GM19324 (cell line): Measurements from ENCODE around the gene MLANA.
"Not testable (repeated sequence)": the region's sequence is repeated elsewhere in the genome, so short reads cannot be mapped to it uniquely, and the experiment has no call there.

Experiments used
- ATAC-seq: cut with Tn5 transposase; IDR thresholded peaks from one replicate; pipeline ENCODE4 v1.9.1; 2021; ENCODE audit warnings: mild to moderate bottlenecking, moderate library complexity; ENCODE audit not compliant: unreplicated experiment, low FRiP score

The MLANA gene

DNA sequence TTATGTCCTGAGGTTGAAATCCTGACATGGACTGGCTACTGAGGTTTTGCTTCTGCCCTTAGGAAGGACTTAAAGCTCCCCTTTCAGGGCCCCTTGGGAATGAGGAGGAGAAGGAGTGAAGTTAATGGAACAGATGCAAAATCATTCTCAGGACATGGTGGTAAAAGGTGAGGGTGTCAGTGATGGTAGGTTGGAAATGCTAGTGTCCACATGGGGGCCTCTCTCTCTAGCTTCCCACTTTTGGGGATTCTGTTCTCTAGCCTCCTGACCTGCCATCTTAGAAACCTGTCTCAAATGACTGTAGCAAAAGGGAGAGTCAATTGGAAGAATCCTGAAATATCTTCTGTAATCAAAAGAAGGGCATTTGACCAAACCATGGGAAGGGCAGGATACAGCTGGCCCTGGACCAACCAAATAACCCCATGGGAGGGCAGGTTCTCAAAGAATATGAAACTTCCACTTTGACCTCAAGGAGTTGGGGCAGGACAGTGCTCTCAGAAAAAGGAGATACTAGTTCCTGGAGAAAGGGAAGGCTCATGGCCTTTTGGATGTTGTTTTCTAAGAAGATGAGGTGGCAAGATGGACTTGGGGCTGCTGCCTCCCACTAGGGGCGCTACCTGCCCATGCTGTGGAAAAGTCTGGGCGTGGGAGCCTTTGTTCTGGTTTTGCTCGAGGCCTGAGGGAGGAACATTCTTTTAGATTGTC lies 21.2 kb upstream of the MLANA start:
- ATAC-seq = no peak

GRCh38 chr9:5870020-5870339 lies 20.7 kb upstream of the MLANA start:
- no peak for ATAC-seq

GRCh38 chr9:5870691-5871090 lies 20.0 kb upstream of the MLANA start:
- ATAC-seq = no peak

DNA sequence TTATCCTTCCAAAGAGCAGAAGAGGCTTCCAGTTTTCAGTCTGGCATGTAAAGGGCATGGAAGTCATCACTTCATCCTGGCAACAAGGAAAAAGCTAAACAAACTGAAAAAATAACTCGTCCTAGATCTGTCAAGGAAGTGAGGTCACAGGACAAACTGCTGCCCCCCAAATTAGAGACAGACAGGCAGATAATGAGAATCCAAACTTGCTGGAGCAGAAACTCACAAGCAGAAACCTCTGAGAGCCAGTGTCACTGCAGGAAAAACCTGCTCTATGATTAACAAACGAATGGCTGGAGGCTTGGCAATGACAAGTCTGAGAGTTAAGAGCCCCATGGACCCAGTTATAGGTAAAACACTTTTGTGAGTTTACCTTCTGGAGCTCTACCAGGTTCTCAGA lies 18.9 kb upstream of the MLANA start:
- ATAC-seq = no peak

GRCh38 chr9:5872511-5872910 lies 18.2 kb upstream of the MLANA start:
- ATAC-seq = no peak

DNA sequence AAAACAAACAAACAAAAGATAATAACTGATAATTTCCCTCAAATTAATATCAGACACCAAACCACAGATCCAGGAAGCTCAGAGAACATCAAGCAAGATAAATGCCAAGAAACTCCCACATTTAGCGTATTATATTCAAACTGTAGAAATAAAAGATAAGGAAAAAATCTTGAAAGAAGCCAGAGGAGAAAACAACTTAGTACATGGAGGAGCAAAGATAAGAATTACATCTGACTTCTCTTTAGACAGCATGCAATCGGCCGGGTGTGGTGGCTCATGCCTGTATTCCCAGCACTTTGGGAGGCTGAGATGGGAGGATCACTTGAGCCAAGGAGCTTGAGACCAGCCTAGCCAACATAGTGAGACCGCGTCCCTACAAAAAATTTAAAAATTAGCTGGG lies 17.2 kb upstream of the MLANA start:
- no peak for ATAC-seq

- ATAC-seq = no peak
These were observed 16.6 kb upstream of the MLANA start for GRCh38 chr9:5874048-5874447.

DNA sequence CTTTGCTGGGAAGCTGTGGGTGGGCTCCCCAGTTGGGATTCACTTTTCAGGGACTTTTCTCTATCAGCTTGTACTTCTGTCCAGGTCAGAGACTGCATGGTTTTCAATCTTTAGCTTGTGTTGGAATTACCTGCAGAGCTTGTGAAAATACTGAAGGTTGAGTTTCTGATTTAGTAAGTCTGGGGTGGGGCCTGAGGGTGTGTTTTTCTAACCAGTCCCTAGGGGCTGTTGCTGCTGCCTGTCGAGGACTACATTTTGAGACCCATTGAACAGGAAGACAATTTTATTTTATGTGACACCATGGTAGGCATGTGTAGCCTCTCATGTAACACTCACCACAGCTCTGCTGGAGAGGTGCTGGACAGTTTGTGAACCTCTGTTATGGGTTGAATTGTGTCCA lies 14.7 kb upstream of the MLANA start:
- no peak for ATAC-seq

GRCh38 chr9:5876711-5877110 lies 14.0 kb upstream of the MLANA start:
- ATAC-seq = no peak

DNA sequence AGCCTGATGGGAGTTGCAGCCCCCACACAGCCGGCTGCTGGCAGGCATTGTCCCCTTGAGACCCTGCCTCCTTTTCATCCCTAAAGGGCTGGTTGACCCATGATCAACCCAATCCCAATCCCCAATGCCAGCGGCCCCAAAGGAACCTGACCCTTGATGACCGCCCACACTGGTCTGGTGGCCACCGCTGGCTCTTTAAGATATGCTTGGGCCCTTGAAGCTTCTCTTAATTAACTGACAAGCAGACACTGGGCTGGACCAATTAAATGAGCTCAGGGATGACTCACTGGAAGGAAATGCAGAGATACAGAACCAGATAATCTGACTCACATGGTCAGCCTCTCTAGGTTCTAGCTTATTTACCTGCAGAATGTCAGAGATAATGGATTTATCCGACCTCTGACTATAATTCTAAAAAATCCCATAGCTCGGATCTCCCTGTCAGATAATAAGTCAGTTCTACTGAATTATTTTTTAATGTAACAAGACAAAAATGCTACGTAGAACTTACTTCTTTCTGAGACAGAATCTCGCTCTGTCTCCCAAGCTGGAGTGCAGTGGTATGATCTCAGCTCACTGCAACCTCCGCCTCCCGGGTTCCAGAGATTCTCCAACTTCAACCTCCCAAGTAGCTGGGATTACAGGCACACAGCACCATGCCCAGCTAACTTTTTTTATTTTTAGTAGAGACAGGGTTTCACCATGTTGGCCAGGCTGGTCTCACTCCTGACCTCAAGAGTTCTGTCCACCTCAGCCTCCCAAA lies 11.1 kb upstream of the MLANA start:
- no peak for ATAC-seq

GRCh38 chr9:5882244-5883012 lies 8.3 kb upstream of the MLANA start:
- not testable (repeated sequence) for ATAC-seq

DNA sequence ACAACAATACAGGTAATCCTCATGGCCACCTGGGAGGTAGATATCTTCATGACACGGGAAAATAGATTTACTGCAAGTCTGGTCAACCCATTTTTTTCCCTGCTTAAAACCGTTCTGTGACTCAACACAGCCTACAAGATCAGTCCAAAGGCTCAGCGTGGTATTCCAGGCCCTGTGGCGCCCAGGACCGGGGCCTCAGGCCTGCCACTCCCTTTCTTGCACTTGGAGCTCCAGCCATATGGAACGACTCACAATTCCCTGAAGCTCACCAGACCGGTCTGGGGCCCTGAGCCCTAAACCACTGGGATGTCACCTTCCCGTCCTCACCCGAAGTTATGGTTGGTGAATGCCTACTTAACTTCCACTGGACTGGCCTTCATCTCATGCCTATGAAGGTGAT lies 6.5 kb upstream of the MLANA start:
- ATAC-seq = no peak

GRCh38 chr9:5886114-5886939 lies 4.4 kb upstream of the MLANA start:
- peak; percentile 78 for ATAC-seq

GRCh38 chr9:5892456-5893133 lies 1.9 kb downstream of the MLANA start:
- no peak for ATAC-seq

DNA sequence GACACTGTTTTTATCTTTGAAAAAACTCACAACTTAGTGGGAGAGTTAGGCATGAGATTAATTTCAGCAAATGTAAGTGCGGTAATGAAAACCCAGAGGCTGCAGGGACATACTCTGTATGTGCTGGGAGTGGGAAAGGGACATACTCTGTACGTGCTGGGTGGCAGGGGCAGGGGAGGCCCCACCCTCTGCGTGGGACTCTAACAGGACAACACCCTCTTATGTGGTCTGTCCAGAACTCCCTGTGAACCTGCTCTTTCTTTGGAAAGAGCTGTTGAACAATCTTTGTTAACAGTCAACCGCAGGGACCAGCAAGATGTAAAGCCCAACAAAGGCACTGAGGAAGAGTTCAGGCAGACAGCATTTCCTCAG lies 2.4 kb downstream of the MLANA start:
- ATAC-seq = no peak

- ATAC-seq = no peak
These were observed 3.0 kb downstream of the MLANA start for GRCh38 chr9:5893591-5894236.

GRCh38 chr9:5894237-5894959 lies 3.7 kb downstream of the MLANA start:
- no peak for ATAC-seq

GRCh38 chr9:5895782-5896181 lies 5.1 kb downstream of the MLANA start:
- ATAC-seq = no peak

DNA sequence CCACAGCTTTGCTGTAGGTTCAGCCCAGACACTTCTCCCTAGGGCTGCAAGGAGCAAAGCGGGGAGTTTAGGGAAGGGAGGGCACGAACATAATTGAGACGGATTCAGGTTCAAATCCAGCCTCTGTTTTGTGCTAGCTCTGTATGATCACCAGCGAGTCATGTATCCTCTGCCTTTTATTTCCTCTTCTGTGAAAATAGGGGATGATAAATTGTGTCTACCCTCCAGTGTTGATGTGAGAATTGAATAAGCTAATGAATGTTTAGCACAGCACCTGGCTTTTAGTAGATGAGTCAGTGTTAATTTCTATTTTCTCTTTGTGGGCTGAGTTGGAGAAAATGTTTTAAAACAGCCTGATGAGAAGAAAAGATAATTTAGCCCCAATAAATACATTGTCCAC lies 6.2 kb downstream of the MLANA start:
- no peak for ATAC-seq
